Left renal pelvis (tissue), 4 donors: Measurements from ENCODE around the gene RCBTB2. TPM values are rescaled to one million over a fixed set of nuclear protein-coding genes. Genes with fewer than 3 reads are reported as not detected.
"Not testable (repeated sequence)": the region's sequence is repeated elsewhere in the genome, so short reads cannot be mapped to it uniquely, and the experiment has no call there.

Experiments
- DNase-seq, 4 donors: peaks; one replicate each; pipeline ENCODE4 v3.0.0-alpha.2; 2013; ENCODE audit warnings: low read depth in 4 of 4, low spot score in 3 of 4
- polyA plus RNA-seq, 4 donors: library from polyadenylated mRNA; unstranded; fragments of 120-200 nt; gene quantifications; one replicate each; pipeline ENCODE4 v1.2.1, GENCODE V29; 2013; ENCODE audit not compliant: insufficient read length in 4 of 4

The RCBTB2 gene
- polyA plus RNA-seq = 10 to 100 TPM; 58.2 to 73.7 (median 62.3) TPM

- DNase-seq = peak; percentile 97 to 98 (median 98)
Observed at GRCh38 chr13:48532506-48533499, at the start of gene RCBTB2. Gene RCBTB2, minus strand, starts transcription at chr13:48533080. Its CDS starts 11,141 bp downstream, at chr13:48521939.

- DNase-seq = no peak
Observed at GRCh38 chr13:48582084-48582483, 49.2 kb upstream of the RCBTB2 start.

GRCh38 chr13:48580896-48581295, 48.0 kb upstream of the RCBTB2 start:
- no peak for DNase-seq

- DNase-seq = peak in 2 of 4 donors; percentile 59 to 72
Observed at GRCh38 chr13:48580185-48580803, 47.4 kb upstream of the RCBTB2 start.

GRCh38 chr13:48579919-48580180, 47.0 kb upstream of the RCBTB2 start:
- not testable (repeated sequence) for DNase-seq

- no peak for DNase-seq
Observed at GRCh38 chr13:48579165-48579918, 46.5 kb upstream of the RCBTB2 start.

GRCh38 chr13:48578516-48579164, 45.8 kb upstream of the RCBTB2 start:
- DNase-seq = no peak

- DNase-seq = no peak
Observed at GRCh38 chr13:48576448-48577010, 43.6 kb upstream of the RCBTB2 start.

GRCh38 chr13:48575031-48575430, 42.2 kb upstream of the RCBTB2 start:
- no peak for DNase-seq

GRCh38 chr13:48574041-48574796, 41.3 kb upstream of the RCBTB2 start:
- DNase-seq = no peak

GRCh38 chr13:48573213-48574007, 40.5 kb upstream of the RCBTB2 start:
- DNase-seq = no peak

GRCh38 chr13:48571126-48571913, 38.4 kb upstream of the RCBTB2 start:
- DNase-seq = peak in 2 of 4 donors; percentile 36 to 55

GRCh38 chr13:48570216-48570828, 37.4 kb upstream of the RCBTB2 start:
- DNase-seq = no peak

- no peak for DNase-seq
Observed at GRCh38 chr13:48569104-48569666, 36.3 kb upstream of the RCBTB2 start.

- DNase-seq = no peak
Observed at GRCh38 chr13:48568370-48569103, 35.7 kb upstream of the RCBTB2 start.

- no peak for DNase-seq
Observed at GRCh38 chr13:48567515-48568369, 34.9 kb upstream of the RCBTB2 start.
